T-helper 1 cell (primary cell): ENCODE data around the gene HEBP2.
A peak's percentile ranks its signal among the peaks of the same experiment; 100 is the strongest.

Source experiments
- DNase-seq, 5 donors: peaks; one replicate each; pipeline ENCODE4 v3.0.0-alpha.2; 2012 to 2020

The HEBP2 gene

DNA sequence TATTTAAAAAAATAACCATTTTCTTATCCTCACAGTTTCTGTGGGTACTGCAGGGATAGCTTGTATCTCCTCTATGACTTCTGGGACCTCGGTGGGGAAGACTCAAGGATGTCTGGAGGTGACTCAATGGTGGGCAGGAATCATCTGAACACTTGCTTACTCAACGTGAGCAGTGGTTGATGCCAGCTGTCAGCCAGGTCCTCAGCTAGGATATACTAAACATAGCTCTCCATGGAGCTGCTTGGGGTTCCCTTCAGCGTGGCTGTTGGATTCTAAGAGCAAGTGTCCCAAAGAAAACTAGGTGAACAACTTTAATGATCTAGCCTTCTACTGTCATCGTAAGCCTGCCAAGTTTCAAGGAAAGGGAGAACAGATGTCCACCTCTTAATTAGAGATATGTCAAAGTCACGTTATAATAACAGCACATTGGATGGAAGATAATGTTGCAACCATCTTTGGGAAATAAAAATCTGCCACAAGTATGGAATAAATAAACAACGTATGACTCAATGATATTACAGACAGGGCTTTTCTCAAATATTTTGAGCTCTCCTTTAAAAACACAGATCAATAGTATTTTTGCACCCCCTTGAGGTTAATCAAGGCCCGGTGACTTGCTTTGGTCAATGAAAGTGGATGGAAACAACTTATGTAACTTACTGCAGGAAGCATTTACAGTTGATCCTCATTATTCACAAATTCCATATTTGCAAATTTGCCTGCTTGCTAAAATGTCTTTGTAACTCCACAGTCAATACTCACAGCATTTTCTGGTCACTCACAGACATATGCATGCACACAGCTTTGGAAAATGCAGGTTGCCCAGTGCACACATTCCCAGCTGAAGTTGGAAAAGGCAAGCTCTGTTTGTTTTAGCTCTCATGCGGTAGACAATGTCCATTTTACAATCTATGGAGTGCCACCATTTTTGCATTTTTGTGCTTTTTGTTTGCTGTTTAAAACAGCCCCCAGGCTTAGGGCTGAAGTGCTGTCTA is 6.6 kb upstream of the HEBP2 start:
- DNase-seq = no peak

DNA sequence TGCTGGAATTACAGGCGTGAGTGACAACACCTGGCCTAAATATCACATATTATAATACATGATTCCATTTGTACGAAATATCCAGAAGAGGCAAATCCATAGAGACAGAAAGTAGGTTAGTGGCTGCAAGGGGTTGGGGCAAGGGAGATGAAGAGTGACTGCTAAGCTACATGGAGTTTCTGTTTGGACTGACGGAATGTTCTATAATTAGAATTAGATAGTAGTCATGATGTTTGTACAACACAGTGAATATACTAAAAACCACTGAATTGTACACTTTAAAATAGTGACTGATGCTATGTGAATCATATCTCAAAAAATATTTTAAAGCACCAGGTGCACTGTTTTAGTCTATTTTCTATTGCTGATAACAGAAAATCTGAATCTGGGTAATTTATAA is 3.7 kb upstream of the HEBP2 start:
- no peak for DNase-seq

DNA sequence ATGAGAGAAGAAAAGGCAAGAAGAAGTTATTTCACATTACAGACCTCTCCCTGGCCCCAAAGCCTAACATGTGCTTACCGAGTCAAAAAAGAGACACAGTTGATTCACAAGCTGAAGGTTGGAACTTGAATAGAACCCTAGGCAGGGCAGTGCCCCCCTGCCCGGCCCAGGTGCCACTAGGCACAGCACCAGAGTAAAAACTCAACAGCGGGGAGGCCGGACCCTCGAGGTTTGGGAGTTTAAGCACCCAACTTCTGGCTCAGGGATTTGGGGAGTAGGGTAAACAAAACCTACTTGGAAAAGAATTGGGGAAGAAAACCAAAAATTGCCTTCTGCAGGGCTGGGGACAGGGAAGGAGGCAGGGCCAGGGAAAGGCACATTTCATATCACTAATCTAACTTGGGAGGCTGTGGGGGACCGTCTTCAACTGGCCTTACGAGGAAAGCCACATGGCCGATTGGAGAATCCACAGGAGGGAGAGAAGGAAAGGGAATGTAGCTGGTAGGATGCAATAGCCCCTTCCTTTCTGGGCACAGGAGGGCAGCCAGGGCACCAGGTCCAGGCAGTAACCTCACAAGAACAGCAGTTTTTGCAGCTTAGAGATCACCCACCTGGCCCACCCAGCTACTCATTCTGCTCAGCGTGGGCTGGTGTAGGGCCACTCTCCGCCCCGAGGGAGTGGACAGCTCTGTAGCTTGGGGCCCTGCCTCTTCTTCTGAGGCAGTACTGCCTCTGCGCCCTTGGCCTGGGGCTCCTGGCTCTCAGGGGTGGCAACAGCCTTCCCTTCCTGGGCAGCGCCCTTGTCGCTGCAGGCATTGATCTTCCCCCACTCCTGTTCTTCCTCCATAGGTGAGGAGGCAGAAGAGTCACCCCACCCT is 1.8 kb upstream of the HEBP2 start:
- DNase-seq = no peak

DNA sequence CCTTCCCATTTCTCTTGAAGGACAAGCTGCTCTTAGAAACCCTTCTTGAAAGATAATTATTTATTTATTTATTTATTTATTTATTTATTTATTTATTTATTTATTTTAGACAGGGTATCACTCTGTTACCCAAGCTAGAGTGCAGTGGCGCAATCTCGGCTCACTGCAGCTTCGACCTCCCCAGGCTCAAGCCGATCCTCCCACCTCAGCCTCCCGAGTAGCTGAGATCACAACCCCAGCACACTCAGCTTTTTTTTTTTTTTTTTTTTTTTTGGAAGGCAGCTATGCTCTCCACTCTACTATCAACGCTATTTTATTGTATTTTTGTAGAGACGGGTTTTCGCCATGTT is 1.2 kb upstream of the HEBP2 start:
- no peak for DNase-seq

DNA sequence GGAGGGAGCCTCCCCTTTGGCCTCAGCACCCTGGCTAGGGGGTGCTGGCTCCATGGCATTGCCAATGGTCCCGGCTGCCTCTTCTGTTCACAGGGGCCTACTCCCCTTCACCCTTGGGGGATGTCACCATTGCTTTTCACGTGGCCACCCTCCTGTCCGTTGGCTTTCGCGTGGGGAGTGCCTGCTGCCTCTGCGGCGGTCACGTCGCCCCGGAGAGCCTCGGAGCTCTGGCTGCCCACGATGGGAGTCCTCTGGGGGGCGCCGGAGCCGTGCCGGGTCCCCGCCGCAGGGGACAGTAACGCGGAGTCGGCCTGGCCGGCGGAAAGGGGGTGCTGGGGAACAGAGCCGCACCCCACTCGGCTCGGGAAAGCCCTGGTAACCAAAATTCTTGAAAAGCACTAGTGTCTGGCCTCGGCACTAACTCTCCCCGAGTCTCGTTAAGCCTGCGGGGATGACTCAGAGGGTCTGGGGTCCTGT is 661 bp upstream of the HEBP2 start:
- peak in 4 of 5 donors; percentile 15 to 40 (median 23) for DNase-seq

DNA sequence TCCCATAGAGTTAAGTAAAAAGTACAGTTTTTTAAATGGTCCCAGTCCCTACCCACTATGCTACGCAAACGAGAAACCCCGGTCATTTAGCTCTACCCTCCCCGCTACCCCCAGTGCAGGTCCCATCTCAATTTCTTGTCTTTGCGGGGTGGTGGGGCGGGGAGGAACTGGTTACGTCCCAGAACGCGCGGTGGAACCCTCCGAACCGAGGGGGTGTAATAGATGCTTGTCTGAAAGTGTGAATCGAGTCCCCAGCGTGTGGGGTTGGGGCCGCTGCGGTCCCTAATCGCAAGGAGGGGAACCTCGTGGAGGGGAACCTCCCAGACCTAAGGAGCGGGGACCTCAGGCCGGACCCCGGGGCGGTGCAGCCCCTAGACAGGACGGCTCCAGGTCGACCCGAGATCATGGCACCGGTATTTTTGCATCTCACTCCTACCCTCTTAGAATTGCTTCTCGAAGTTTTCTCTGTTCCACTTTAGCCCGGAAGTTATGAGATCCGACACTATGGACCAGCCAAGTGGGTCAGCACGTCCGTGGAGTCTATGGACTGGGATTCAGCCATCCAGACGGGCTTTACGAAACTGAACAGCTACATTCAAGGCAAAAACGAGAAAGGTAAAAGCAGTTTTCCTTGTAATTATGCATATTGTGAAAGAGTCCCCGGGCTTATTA is 779 bp downstream of the HEBP2 start:
- peak in 3 of 5 donors; percentile 17 to 27 (median 22) for DNase-seq

DNA sequence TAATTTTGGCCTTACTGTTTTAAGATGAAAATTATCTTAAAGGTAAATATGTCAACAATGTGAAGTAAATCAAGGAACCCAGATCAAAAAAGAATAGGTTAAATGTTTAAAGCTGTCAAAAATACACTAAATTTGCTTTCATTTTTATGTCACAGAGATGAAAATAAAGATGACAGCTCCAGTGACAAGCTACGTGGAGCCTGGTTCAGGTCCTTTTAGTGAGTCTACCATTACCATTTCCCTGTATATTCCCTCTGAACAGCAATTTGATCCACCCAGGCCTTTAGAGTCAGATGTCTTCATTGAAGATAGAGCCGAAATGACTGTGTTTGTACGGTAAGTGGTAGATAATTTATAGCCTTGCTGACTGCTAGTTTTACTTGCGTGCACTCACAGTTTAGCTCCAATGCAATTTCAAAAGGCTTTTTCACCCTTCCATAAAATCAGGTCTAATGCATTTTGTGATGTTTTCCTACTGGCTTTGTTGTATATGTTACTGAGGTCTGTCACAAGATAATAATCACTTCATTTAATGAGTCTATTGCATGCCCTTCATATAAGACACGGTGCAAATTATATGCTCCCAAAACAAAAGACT is 1.9 kb downstream of the HEBP2 start:
- DNase-seq = no peak

DNA sequence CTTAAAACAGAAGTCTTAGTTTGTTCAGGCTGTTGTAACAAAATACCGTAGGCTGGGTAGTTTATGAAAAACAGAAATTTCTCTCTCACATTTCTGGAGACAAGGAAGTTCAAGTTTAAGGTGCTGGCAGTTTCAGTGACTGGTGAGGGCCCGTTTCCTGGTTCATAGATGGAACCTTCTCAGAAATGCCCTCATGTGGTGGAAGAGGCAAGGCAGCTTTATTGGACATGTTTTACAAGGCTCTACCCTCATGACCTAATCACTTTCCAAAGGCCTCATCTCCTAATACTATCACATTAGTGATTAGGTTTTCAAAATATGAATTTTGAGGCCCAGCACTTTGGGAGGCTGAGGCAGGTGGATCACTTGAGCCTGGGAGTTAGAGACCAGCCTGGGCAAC is 2.4 kb downstream of the HEBP2 start:
- DNase-seq = peak in 1 of 5 donors; percentile 36

DNA sequence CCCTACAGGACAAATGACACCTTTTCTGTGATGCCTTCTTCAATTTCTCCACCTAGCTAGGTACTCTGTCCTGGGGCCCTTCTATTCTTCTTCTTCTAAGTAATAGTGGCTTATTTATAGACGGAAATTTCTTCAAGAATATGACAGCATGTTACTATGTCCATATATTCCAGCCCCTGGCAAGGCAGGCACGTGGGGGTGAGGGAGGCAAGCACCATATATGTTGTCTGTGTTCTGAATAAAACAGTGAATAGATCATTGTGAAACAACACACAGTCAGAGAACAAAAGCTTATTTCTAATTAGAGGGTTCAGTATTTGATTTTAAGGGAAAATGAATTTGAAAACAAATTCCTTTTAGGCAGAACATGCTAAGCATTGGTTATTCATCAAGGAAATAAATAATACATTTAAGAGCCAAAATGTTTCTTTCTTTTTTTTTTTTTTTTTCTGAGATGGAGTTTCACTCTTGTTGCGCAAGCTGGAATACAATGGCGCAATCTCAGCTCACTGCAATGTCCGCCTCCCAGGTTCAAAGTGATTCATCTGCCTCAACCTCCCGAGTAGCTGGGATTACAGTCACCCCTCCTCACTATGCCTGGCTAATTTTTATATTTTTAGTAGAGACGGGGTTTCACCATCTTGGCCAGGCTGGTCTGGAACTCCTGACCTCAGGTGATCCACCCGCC is 6.2 kb downstream of the HEBP2 start:
- no peak for DNase-seq

DNA sequence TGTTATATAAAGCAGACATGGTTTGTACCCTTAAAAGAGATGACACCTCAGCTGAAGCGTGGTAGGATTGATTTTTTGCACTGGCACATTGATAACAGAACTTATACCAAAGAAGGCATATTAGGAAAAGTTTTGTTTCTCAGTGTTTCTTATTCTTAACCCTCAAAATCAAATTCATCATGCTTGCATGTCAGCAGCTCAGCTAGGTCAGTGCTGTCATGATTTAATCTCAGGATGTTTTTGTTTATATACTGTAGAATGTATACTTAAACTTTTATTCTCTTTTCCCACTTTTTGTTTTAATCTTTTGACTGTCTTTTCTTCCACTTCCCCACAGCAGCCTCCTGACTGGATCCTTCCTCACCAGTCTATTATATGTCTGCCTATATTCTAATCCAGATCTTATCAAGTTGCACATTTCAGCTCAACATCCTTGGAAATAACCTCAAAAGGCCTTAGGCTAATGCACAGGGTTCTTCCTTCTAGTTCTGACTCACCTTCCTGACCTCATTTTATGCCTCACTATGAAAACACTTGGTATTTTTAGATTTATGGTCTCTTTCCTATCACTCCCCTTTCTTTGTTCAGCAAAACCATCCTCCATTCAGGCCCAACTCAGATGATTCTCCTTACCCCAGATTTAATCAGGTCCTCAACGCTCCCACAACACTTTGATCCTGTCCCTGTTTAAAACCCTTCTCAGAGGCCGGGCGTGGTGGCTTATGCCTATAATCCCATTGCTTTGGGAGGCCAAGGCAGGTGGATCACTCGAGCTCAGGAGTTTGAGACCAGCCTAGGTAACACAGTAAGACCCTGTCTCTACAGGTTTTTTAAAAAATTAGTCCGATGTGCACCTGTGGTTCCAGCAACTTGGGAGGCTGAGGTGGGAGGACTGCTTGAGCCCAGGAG is 7.2 kb downstream of the HEBP2 start:
- DNase-seq = peak in 1 of 5 donors; percentile 74

DNA sequence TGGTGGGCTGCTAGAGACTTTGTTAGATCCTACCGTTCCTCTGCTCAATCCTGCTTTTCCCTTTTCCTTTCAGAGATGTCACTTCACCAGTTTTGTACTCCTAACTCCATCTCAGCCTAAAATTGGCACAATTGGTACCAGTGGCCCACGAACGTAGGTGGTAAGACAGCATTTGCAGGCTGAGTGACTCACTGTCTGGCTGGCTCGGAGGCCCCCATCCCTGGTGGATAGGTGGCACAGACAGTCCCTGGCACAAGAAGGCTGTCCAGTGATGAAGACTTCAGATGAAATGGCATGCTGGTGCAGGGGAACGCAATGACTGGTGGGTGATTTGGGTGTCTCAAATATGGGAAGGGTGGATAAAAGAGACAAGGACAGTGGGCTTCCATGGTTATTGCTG is 11.1 kb downstream of the HEBP2 start:
- DNase-seq = no peak

DNA sequence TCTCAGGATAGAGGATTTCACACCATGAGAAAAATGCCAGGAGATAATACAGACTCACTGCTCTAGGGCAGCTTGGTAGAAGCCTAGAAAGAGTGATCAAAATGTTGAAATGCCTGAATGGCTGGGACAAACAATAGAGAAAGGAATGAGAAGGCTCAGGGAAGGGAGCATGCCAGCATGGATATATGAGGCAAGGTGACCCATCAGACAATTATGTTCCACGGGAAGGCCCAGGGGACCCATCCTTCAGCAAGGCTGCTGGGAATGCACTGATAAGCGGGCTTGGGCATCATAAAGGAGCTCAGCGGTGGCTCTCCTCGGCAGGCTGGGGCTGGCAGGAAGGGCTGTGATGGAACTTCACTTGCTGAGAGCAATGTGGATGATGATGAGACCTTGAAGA is 12.2 kb downstream of the HEBP2 start:
- no peak for DNase-seq

DNA sequence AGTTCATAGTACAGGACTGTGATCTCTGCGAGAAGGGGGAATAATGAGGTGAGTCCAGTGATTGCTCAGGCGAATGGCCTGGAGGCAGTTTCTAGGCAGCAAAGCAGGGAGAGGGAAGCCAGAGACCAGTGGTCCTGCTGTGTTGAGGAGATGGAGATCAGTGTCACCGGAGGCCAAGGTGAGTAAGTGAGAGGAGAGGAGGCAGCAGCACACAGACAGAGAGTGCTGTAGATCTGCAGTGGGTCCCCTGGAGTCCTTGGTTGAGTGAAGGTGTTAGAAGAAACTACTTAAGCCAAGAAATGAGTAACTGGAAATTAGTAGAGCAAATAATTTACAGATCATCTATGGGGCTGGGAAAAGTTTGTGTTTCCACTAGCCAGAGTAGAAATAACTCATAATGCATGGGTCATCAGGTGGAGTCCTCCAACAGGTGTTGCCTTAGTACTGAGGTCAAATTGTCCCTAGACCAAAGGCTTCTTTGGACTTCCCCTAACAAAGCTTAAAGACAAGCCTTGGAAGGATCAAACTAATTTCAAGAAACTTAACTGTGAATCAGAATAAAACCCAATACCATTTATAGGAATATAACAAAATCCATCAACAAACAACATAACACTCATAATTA is 13.6 kb downstream of the HEBP2 start:
- DNase-seq = no peak

DNA sequence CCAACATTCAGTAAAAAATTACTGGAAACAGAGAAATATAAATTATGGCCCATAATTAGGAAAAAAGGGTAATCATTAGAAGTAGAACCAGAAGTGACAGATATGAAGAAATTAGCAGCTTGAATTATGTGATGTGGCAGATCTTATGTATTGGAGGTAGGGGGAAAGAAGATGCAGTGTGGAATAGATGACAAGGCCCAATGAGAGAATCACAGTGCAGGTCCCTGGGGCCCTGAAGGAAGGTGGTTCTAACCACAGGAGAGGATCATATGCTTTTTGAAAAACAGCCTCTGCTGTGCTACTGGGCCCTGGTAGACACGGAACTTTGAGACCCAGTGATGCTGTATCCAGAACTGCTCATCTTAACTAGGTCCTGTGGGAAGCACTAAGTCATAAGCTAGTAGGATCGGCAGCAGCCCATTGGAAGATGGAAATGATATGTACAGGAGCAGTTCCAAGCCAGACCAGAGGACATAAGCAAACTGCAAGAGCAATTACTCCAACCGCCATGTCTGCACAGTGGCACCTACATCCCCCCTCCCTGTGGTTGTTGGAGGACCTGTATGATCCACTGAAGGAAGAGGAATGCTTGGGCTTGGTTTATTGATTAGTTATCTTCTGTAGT is 14.2 kb downstream of the HEBP2 start:
- no peak for DNase-seq

DNA sequence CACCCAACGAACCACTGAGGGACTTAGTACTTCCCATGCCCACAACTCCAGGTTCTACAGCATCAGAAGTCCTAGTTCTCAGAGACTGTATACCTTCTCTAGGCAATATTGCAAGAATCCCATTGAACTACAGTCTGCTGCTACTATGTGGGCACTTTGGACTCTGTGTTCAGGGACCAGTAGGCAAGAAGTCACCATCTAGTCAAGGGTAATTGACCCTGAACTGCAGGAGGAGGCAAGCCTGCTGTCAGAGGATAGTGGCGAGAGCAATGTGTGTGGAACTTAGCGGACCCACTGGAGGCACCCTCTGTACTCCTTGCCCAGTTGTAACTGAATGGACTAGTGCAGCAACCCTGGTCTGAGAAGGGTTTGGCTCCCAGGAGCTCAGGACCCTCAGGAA is 15.7 kb downstream of the HEBP2 start:
- DNase-seq = no peak

DNA sequence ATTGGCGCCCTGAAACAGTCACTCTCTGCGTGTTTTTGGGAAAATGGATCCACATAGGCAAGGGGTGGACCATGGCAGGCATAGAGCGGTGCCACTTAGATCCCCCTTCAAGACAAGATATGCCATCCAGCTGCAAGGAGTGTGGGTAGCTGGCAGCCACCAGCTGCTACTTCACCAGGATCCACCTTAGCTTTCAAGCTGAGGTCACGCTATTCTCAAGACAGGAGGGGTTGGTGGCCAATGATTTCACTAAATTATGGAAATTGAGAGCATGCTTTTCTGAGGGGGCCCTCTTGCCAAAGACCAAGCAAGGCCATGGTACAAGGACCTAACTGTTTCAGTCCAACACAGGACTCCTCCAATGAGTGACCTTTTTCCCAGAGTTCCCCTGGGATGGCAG is 16.3 kb downstream of the HEBP2 start:
- DNase-seq = no peak

DNA sequence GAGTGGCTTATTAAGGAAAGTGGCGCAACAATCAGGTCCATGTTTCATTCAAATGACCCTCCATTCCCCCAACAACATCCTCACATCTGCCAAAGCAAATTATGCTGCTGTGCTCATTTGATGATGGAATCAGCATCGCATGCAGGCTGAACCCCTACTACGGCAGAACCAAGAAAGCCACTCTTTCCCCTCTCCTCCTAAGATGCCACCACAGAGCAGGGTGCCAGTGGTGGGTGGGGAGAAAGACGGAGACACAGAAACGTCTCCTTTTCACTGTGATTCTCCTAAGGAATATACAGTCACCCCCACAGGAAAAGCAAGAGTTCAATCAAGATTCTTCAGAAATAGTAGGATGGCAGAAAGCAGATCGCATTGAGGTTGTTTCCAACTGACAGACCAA is 17.1 kb downstream of the HEBP2 start:
- DNase-seq = no peak

DNA sequence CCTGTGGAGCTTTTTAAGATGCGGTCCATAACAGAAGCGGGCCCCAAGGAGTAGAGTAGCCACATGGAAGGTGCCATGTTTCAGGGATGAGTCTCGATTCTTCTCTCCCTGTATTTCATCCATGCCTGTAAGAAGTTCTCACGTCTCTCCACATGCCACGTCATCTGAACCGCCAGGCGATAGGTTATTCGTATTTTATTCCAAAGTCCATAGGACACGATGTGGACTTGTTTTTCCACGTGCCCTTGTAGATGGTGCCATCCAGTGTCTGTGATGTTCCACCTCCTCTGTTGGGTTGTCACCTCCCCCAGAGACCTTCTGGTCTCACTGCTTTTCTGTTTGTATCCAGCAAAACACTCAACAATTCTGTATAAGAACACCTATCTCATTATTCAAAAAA is 17.6 kb downstream of the HEBP2 start:
- DNase-seq = no peak

DNA sequence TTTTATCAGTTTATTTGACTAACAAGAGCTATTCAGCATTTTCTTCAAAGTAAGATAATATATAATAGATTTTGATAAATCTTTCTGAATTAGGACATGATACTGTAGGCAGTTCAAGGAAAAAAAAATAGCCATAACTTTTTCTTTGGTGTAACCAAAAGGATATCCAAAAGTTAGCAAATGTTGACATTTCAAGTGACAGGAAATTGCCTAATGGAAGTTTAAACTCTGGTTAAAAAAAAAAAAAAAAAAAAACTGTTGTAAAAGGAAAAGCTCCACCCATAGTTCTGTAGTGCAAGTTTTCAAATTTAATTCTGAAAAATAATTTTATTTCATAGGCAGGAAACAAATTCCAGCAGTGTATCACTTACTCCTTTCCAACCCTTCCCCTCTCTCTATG is 18.8 kb downstream of the HEBP2 start:
- DNase-seq = no peak
